Body of pancreas (tissue), 4 donors: ENCODE results near the gene CD86.

Experiments used
- POLR2A ChIP-seq, 3 donors: fragments of 450-650 bp; IDR thresholded peaks; one replicate each; pipeline ENCODE4 v1.6.1; 2016; ENCODE audit warnings: antibody characterized with exemption in 3 of 3, mild to moderate bottlenecking in 2 of 3
- TF ChIP-seq, protein P1 (sequence below), 7 experiments: fragments of 450-650 bp in 4 of 7; fragments of 200-600 bp in 3 of 7; sonication (generic) in 3 of 7; IDR thresholded peaks; one replicate each; pipeline ENCODE4 v1.5.1; 2016 to 2019; ENCODE audit warnings: antibody characterized with exemption in 7 of 7

DNA sequence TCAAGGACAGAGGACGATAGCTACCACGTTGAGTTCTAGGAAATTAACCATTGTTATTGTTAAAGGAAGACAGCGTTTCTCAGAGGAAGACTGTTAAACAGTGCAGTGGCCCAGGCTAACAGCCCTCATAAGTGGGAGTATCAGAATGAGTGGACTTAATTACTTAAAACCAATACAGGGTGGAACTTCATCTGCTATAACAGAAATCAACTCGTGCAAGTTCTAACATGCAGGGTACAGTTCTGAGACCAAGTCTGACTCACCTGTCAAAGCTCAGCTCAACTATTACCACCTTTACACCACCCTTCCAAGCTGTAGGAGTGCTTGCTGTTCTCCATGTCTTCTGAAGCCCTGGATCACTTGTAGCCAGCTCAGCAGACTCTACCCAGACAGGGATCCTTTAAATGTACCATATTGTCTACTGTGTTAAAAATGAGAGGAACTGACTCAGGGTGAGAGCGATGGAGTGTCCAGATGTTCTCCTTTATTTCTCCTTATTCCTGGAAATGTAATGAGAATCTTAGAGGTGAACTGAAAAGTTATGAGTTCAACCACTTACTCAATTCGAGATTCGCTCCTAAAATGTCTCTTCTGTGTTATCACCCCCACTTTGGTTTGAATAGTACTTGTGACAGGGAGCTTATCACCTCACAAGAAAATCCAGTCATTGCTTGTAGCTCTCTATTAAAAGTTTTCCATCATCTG is 26.5 kb downstream of the CD86 start:
- TF ChIP-seq, protein P1, sequence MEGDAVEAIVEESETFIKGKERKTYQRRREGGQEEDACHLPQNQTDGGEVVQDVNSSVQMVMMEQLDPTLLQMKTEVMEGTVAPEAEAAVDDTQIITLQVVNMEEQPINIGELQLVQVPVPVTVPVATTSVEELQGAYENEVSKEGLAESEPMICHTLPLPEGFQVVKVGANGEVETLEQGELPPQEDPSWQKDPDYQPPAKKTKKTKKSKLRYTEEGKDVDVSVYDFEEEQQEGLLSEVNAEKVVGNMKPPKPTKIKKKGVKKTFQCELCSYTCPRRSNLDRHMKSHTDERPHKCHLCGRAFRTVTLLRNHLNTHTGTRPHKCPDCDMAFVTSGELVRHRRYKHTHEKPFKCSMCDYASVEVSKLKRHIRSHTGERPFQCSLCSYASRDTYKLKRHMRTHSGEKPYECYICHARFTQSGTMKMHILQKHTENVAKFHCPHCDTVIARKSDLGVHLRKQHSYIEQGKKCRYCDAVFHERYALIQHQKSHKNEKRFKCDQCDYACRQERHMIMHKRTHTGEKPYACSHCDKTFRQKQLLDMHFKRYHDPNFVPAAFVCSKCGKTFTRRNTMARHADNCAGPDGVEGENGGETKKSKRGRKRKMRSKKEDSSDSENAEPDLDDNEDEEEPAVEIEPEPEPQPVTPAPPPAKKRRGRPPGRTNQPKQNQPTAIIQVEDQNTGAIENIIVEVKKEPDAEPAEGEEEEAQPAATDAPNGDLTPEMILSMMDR (IDR thresholded peaks at IDR 0.05), result no peak
- no peak for TF ChIP-seq POLR2A (IDR thresholded peaks at IDR 0.05)
